Measurements from ENCODE around the gene AFTPH.
A peak's percentile ranks its signal among the peaks of the same experiment; 100 is the strongest.

AFTPH gene

GRCh38 chr2:64542071-64543007 lies 18.2 kb downstream of the AFTPH start:
- no peak for DNase-seq (ENCODE audit: low spot score)

GRCh38 chr2:64543008-64543697 lies 19.0 kb downstream of the AFTPH start:
- DNase-seq (ENCODE audit: low spot score), result no peak

GRCh38 chr2:64548761-64549160 lies 24.6 kb downstream of the AFTPH start:
- no peak for DNase-seq (ENCODE audit: low spot score)

GRCh38 chr2:64550042-64550441 lies 25.9 kb downstream of the AFTPH start:
- DNase-seq (ENCODE audit: low spot score), result no peak

- DNase-seq (ENCODE audit: low spot score), result no peak
These were observed 27.7 kb downstream of the AFTPH start for GRCh38 chr2:64551851-64552250.

- no peak for DNase-seq (ENCODE audit: low spot score)
These were observed 30.0 kb downstream of the AFTPH start for GRCh38 chr2:64554117-64554516.

- no peak for DNase-seq (ENCODE audit: low spot score)
These were observed 34.4 kb downstream of the AFTPH start for GRCh38 chr2:64558445-64559081.

- DNase-seq (ENCODE audit: low spot score), result peak; percentile 51
These were observed 38.1 kb downstream of the AFTPH start for GRCh38 chr2:64562148-64562784.

- no peak for DNase-seq (ENCODE audit: low spot score)
These were observed 39.4 kb downstream of the AFTPH start for GRCh38 chr2:64563436-64563938.

GRCh38 chr2:64565949-64566710 lies 42.0 kb downstream of the AFTPH start:
- no peak for DNase-seq (ENCODE audit: low spot score)

GRCh38 chr2:64567473-64567872 lies 43.3 kb downstream of the AFTPH start:
- DNase-seq (ENCODE audit: low spot score), result no peak

GRCh38 chr2:64568836-64569235 lies 44.7 kb downstream of the AFTPH start:
- no peak for DNase-seq (ENCODE audit: low spot score)

GRCh38 chr2:64574871-64575270 lies 50.7 kb downstream of the AFTPH start:
- no peak for DNase-seq (ENCODE audit: low spot score)

- DNase-seq (ENCODE audit: low spot score), result no peak
These were observed 56.9 kb downstream of the AFTPH start for GRCh38 chr2:64581018-64581417.

GRCh38 chr2:64581777-64582539 lies 57.8 kb downstream of the AFTPH start:
- no peak for DNase-seq (ENCODE audit: low spot score)

- DNase-seq (ENCODE audit: low spot score), result no peak
These were observed 58.7 kb downstream of the AFTPH start for GRCh38 chr2:64582774-64583340.

- no peak for DNase-seq (ENCODE audit: low spot score)
These were observed 61.9 kb downstream of the AFTPH start for GRCh38 chr2:64586054-64586453.

GRCh38 chr2:64586883-64587481 lies 62.9 kb downstream of the AFTPH start:
- DNase-seq (ENCODE audit: low spot score), result peak; percentile 69

- DNase-seq (ENCODE audit: low spot score), result no peak
These were observed 63.4 kb downstream of the AFTPH start for GRCh38 chr2:64587561-64587960.

- no peak for DNase-seq (ENCODE audit: low spot score)
These were observed 67.1 kb downstream of the AFTPH start for GRCh38 chr2:64591188-64591587.
